H1 (cell line): Measurements from ENCODE around the gene CDC42EP2. TPM values are rescaled to one million over a fixed set of nuclear protein-coding genes. Genes with fewer than 3 reads are reported as not detected.

ENCODE experiments used
- BCL11A ChIP-seq, 2 experiments: IDR thresholded peaks; one replicate each; pipeline ENCODE4 v1.6.1; 2011; ENCODE audit warnings: low read depth in 2 of 2, low read length in 2 of 2, mild to moderate bottlenecking in 2 of 2
- CTBP2 ChIP-seq: IDR thresholded peaks from 2 replicates; pipeline ENCODE4 v1.7.0; 2011; ENCODE audit warnings: borderline replicate concordance, mild to moderate bottlenecking, moderate library complexity, mixed read lengths, low read length; ENCODE audit not compliant: insufficient read depth, insufficient read length
- JUN ChIP-seq: IDR thresholded peaks from 2 replicates; pipeline ENCODE4 v1.6.1; 2011; ENCODE audit warnings: low read depth, mild to moderate bottlenecking, improper control_type of control experiment, low read length
- MAX ChIP-seq: IDR thresholded peaks from 2 replicates; pipeline ENCODE4 v1.6.1; 2012; ENCODE audit warnings: inconsistent platforms
- NANOG ChIP-seq: IDR thresholded peaks from 2 replicates; pipeline ENCODE4 v1.6.1; 2011; ENCODE audit warnings: low read length, low read depth, mild to moderate bottlenecking, inconsistent platforms; ENCODE audit not compliant: insufficient read depth, poor library complexity, severe bottlenecking
- RFX5 ChIP-seq: IDR thresholded peaks from 2 replicates; pipeline ENCODE4 v1.6.1; 2011; ENCODE audit warnings: low read depth, low read length, improper control_type of control experiment, borderline replicate concordance
- YY1 ChIP-seq: IDR thresholded peaks from 2 replicates; pipeline ENCODE4 v1.6.1; 2011; ENCODE audit warnings: low read depth, mild to moderate bottlenecking, low read length
- polyA plus RNA-seq, 7 experiments: library from polyadenylated mRNA; depleted of rRNA in 3 of 7; stranded (reverse) in 5 of 7; unstranded in 2 of 7; fragments of >200 nt in 5 of 7; fragments of 200-250 nt in 2 of 7; gene quantifications; 1 replicate in 5 of 7; 2 replicates in 1 of 7; 4 replicates in 1 of 7; pipeline versions ENCODE4 v1.2.1 to v1.2.3, GENCODE V29; 2011 to 2013; ENCODE audit warnings: missing spikeins in 2 of 7, mixed read lengths in 2 of 7
- total RNA-seq: library from RNA; stranded (reverse); fragmentation: NEBNext Ultra II Directional; extraction: Animal tissue kit (Norgen Biotek cat#: 25700); gene quantifications from 2 replicates; pipeline ENCODE4 v1.2.1, GENCODE V29; 2021

CDC42EP2 gene
- total and polyA plus RNA-seq, 2 of the 8 experiments (the other 6 are each of a cell fraction or from before 2014, with no cell fraction given): 11.8 to 13.3 TPM

- no peak for TF ChIP-seq CTBP2
- no peak for TF ChIP-seq YY1
- no peak for TF ChIP-seq JUN
- no peak for TF ChIP-seq RFX5
- no peak for TF ChIP-seq MAX
- no peak for TF ChIP-seq NANOG
- no peak for TF ChIP-seq BCL11A (IDR thresholded peaks at IDR 0.05; ENCODE audit: low read depth in 2 of 2, low read length in 2 of 2)
These were observed 41.8 kb downstream of the CDC42EP2 start (continued) for GRCh38 chr11:65356394-65356972.
